ENCODE results near the gene PLA2G12B. TPM values are rescaled to one million over a fixed set of nuclear protein-coding genes. Genes with fewer than 3 reads are reported as not detected.
"Not testable (repeated sequence)": the region's sequence is repeated elsewhere in the genome, so short reads cannot be mapped to it uniquely, and the experiment has no call there.

Gene PLA2G12B
- total RNA-seq, 4 donors from 2014 or later = not detected

DNA sequence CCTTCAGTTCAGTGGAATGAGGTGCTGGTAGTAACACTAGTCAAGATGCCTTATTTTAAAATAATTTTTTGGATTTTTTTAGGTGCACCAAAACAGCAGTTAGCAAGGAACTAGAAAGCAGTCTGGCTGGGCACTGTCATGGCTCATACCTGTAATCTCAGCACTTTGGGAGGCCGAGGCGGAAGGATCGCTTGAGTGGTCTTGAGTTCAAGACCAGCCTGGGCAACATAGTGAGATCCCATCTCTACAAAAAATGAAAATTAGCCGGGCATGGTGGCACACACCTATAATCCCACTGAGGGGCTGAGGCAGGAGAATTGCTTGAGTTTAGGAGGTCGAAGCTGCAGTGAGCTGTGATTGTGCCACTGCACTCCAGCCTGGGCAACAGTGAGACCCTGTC, 25.8 kb downstream of the PLA2G12B start:
- no peaks in the 10 kb centered on the region for H3K9me3 ChIP-seq
- no peak overlapping the region for H3K4me3 ChIP-seq
- no peak overlapping the region for H3K27ac ChIP-seq (replicated peaks in 1 of 4)
- no peaks in the 10 kb centered on the region for H3K36me3 ChIP-seq
- 94% methylated on average over 5 of the region's 5 CpGs for WGBS
- no peak for TF ChIP-seq EP300 (IDR thresholded peaks at IDR 0.05)
- no peak for TF ChIP-seq POLR2AphosphoS5 (IDR thresholded peaks at IDR 0.05)
- TF ChIP-seq, protein P1, sequence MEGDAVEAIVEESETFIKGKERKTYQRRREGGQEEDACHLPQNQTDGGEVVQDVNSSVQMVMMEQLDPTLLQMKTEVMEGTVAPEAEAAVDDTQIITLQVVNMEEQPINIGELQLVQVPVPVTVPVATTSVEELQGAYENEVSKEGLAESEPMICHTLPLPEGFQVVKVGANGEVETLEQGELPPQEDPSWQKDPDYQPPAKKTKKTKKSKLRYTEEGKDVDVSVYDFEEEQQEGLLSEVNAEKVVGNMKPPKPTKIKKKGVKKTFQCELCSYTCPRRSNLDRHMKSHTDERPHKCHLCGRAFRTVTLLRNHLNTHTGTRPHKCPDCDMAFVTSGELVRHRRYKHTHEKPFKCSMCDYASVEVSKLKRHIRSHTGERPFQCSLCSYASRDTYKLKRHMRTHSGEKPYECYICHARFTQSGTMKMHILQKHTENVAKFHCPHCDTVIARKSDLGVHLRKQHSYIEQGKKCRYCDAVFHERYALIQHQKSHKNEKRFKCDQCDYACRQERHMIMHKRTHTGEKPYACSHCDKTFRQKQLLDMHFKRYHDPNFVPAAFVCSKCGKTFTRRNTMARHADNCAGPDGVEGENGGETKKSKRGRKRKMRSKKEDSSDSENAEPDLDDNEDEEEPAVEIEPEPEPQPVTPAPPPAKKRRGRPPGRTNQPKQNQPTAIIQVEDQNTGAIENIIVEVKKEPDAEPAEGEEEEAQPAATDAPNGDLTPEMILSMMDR (IDR thresholded peaks at IDR 0.05) = no peak
- TF ChIP-seq POLR2A (IDR thresholded peaks at IDR 0.05; ENCODE audit: low read depth) = no peak
- intact Hi-C loops (cut with DNase I) = no loop called here
- no peak for DNase-seq (ENCODE audit: extremely low spot score)
- H3K27me3 ChIP-seq = no peaks in the 10 kb centered on the region
- no peaks in the 10 kb centered on the region for H3K4me1 ChIP-seq

DNA sequence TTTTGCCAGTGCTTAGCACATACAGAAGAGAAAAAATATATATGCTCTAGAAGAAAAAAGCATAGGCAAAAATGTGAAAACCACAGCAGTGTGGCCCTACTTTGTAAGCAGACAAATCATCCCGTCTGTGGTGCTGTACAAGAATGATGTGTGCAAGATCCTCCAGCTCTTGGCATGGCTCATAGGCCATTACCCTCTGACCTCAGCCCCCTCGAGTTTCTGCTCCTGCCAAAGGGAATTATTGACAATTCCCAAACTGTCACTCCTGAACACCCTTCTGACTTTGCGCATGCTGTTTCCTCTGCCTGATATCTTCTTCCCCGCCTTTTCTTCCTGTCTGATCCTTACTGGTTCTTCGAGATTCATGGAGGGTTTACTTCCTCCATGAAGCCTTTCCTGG, 27.1 kb downstream of the PLA2G12B start:
- H3K27ac ChIP-seq (replicated peaks in 1 of 4) = no peak overlapping the region
- no peaks in the 10 kb centered on the region for H3K36me3 ChIP-seq
- TF ChIP-seq POLR2A (IDR thresholded peaks at IDR 0.05; ENCODE audit: low read depth) (no peak), POLR2AphosphoS5 (IDR thresholded peaks at IDR 0.05) (no peak), EP300 (IDR thresholded peaks at IDR 0.05) (no peak)
- TF ChIP-seq, protein P1 (IDR thresholded peaks at IDR 0.05) = no peak
- intact Hi-C loops (cut with DNase I) = no loop called here
- DNase-seq (ENCODE audit: extremely low spot score) = no peak
- H3K4me1 ChIP-seq = no peaks in the 10 kb centered on the region
- H3K4me3 ChIP-seq = no peak overlapping the region
- H3K27me3 ChIP-seq = no peaks in the 10 kb centered on the region
- no peaks in the 10 kb centered on the region for H3K9me3 ChIP-seq
- 77% methylated on average over 5 of the region's 5 CpGs for WGBS

DNA sequence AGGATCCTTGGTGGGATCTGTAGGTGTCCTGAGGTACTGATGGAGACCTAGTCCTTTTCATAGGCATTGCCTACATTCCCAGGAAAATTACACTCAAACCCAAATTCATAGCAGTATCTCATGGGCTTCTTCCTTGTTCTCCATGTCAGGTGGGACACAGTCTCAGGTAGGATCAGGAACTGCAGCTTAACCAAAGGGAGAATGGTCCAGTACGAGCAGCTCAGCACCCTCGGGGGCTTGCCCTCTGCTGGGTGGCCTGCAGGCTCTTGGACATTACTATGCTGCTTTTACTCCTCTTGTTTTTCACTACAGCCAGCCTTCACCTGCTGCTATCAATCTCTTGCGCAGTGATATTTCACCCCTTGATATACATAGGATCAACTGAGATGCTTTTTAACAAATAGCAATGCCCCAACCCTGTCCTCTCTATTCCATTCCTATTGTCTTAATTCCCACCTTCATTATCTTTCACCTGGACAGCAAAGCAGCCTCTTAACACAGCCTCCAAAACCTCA, 28.6 kb downstream of the PLA2G12B start:
- intact Hi-C loops (cut with DNase I) = no loop called here
- 89% methylated on average over 3 of the region's 3 CpGs for WGBS
- no peak for DNase-seq (ENCODE audit: extremely low spot score)
- H3K36me3 ChIP-seq = no peaks in the 10 kb centered on the region
- H3K4me1 ChIP-seq = no peaks in the 10 kb centered on the region
- TF ChIP-seq POLR2AphosphoS5 (IDR thresholded peaks at IDR 0.05) (no peak), EP300 (IDR thresholded peaks at IDR 0.05) (no peak), POLR2A (IDR thresholded peaks at IDR 0.05; ENCODE audit: low read depth) (no peak)
- TF ChIP-seq, protein P1 (IDR thresholded peaks at IDR 0.05) = no peak
- peaks cover 0 to 12% (median 8%) of the 10 kb centered on the region in 4 donors for H3K9me3 ChIP-seq
- no peaks in the 10 kb centered on the region for H3K27me3 ChIP-seq
- no peak overlapping the region for H3K27ac ChIP-seq (replicated peaks in 1 of 4)
- no peak overlapping the region for H3K4me3 ChIP-seq

DNA sequence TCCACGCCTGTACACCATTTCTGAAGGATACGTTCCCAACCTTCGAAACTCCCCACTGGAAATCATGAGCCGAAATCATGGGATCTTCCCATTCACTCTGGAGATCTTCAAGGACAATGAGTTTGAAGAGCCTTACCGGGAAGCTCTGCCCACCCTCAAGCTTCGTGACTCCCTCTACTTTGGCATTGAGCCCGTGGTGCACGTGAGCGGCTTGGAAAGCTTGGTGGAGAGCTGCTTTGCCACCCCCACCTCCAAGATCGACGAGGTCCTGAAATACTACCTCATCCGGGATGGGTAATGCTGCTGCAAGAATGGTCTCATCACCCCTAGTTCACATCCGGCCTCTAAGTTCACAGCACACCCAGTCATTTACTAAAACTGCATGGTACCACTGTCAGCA, 30.3 kb downstream of the PLA2G12B start:
- Histone ChIP-seq H3K27me3 (no peaks in the 10 kb centered on the region), H3K9me3 (peaks cover 0 to 15% (median 13%) of the 10 kb centered on the region in 4 donors), H3K4me1 (no peaks in the 10 kb centered on the region), H3K36me3 (no peaks in the 10 kb centered on the region), H3K27ac (replicated peaks in 1 of 4) (no peak overlapping the region), H3K4me3 (no peak overlapping the region)
- DNase-seq (ENCODE audit: extremely low spot score) = no peak
- intact Hi-C loops (cut with DNase I) = no loop called here
- TF ChIP-seq, protein P1 (IDR thresholded peaks at IDR 0.05) = no peak
- TF ChIP-seq EP300 (IDR thresholded peaks at IDR 0.05) (no peak), POLR2A (IDR thresholded peaks at IDR 0.05; ENCODE audit: low read depth) (no peak), POLR2AphosphoS5 (IDR thresholded peaks at IDR 0.05) (no peak)
- WGBS = 81% methylated on average over 7 of the region's 13 CpGs

DNA sequence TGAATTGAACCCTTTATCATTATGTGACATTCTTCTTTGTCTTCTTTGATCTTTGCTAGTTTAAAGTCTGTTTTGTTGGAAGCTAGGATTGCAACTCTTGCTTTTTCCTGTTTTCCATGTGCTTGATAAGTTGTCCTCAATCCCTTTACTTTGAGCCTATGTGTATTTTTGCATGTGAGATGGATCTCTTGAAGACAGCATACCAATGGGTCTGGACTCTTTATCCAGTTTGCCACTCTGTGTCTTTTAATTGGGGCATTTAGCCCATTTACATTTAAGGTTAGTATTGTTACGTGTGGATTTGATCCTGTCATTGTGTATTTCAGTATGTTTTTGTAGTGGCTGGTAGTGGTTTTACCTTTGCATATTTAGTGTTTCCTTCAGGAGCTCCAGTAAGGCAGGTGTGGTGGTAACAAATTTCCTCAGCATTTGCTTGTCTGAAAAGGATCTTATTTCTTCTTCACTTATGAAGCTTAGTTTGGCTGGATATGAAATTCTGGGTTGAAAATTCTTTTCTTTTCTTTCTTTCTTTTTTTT, 33.4 kb downstream of the PLA2G12B start:
- 95% methylated on average over 1 of the region's 1 CpG for WGBS

More for the DNA sequence above, 33.4 kb downstream of the PLA2G12B start:
- H3K4me1 ChIP-seq; DNase-seq (ENCODE audit: extremely low spot score); H3K27ac ChIP-seq (replicated peaks in 1 of 4); H3K36me3 ChIP-seq; H3K27me3 ChIP-seq; intact Hi-C loops (cut with DNase I); H3K4me3 ChIP-seq: not testable (repeated sequence)
- H3K9me3 ChIP-seq = peaks cover 0 to 15% (median 13%) of the 10 kb centered on the region in 4 donors

All from esophagus muscularis mucosa (tissue), 4 donors.